ENCODE measurements around the gene SMARCA5.

The SMARCA5 gene

DNA sequence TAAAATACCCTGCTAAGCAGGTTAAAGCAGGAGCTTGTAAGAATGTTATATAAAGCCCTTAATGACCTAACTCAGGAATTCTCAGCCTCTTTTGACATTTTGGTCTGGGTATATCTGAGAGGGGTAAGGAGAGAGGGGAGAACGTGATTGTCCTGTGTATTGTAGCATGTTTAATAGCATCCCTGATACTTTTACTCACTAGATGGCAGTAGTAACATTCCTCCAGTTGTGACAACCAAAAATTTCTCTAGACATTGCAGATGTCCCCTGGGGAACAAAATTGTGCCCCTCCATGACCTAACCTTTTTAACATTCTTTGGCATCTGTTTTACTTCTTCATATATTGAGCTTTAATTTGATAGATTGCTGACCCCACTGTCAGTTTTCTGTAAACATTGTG is 17.9 kb downstream of the SMARCA5 start:
- DNase-seq (ENCODE audit: low spot score) = no peak
- in situ Hi-C loops (cut with MboI; ENCODE audit: low pct_unique_long_range_greater_than_20kb, low sequenced_read_pairs, unreplicated experiment) = no loop called here

DNA sequence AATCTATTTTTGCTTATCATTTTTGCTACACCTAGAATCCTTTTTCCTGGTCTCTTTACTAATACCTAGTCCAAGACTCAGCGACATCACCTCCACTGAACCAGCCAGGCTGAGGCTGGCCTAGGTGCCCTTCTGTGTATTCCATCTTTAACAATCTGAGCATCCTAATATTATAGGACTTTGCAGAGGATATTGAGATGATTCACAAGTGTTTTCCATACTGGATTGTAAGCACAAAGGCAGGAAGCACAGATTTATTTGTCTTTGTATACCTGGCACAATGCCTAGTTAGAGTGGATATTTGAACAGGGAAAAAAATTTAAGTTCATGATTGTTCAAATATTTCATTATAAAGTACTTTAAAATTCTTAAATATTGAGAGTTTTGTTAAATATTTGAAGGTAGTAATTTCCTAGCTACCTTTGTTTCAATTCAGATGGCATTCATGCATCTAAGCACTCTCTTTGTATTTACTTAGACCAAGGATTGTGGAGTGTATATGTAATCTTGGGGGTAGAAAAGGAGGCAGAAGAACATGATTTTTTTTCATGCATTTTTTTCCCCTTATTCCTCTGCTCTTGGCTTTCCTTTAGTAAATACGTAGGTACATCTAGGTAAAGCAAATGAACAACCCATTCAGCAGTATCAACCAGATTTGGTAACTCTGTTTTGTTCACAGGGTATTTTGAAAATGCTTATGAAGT is 18.4 kb downstream of the SMARCA5 start:
- DNase-seq (ENCODE audit: low spot score) = no peak
- in situ Hi-C loops (cut with MboI; ENCODE audit: low pct_unique_long_range_greater_than_20kb, low sequenced_read_pairs, unreplicated experiment) = no loop called here
- TF ChIP-seq, protein P1, sequence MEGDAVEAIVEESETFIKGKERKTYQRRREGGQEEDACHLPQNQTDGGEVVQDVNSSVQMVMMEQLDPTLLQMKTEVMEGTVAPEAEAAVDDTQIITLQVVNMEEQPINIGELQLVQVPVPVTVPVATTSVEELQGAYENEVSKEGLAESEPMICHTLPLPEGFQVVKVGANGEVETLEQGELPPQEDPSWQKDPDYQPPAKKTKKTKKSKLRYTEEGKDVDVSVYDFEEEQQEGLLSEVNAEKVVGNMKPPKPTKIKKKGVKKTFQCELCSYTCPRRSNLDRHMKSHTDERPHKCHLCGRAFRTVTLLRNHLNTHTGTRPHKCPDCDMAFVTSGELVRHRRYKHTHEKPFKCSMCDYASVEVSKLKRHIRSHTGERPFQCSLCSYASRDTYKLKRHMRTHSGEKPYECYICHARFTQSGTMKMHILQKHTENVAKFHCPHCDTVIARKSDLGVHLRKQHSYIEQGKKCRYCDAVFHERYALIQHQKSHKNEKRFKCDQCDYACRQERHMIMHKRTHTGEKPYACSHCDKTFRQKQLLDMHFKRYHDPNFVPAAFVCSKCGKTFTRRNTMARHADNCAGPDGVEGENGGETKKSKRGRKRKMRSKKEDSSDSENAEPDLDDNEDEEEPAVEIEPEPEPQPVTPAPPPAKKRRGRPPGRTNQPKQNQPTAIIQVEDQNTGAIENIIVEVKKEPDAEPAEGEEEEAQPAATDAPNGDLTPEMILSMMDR (IDR thresholded peaks at IDR 0.05; ENCODE audit: extremely low read depth, insufficient read depth, missing control alignments) = no peak

More for the DNA sequence above, 17.9 kb downstream of the SMARCA5 start:
- TF ChIP-seq, protein P1 (IDR thresholded peaks at IDR 0.05; ENCODE audit: extremely low read depth, insufficient read depth, missing control alignments) = peak; percentile 42

- in situ Hi-C loops (cut with MboI; ENCODE audit: low pct_unique_long_range_greater_than_20kb, low sequenced_read_pairs, unreplicated experiment) = no loop called here
- DNase-seq (ENCODE audit: low spot score) = no peak
- TF ChIP-seq, protein P1 (IDR thresholded peaks at IDR 0.05; ENCODE audit: extremely low read depth, insufficient read depth, missing control alignments) = no peak
These were observed 25.6 kb downstream of the SMARCA5 start for GRCh38 chr4:143538979-143539669.

DNA sequence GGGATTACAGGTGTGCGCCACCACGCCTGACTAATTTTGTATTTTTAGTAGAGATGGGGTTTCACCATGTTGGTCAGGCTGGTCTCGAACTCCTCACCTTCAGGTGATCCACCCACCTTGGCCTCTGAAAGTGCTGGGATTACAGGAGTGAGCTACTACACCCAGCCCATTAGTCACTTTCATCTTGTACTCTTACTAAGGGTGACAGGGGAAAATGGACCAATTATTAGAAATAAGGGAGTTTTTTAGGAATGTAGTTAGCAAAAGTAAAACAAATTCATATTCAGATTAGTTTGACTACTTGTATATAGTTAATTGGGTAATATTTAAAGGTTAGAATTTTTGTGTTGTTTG is 26.1 kb downstream of the SMARCA5 start:
- in situ Hi-C loops (cut with MboI; ENCODE audit: low pct_unique_long_range_greater_than_20kb, low sequenced_read_pairs, unreplicated experiment) = no loop called here
- TF ChIP-seq, protein P1 (IDR thresholded peaks at IDR 0.05; ENCODE audit: extremely low read depth, insufficient read depth, missing control alignments) = no peak
- no peak for DNase-seq (ENCODE audit: low spot score)

GRCh38 chr4:143549928-143550327 is 36.4 kb downstream of the SMARCA5 start:
- TF ChIP-seq, protein P1 (IDR thresholded peaks at IDR 0.05; ENCODE audit: extremely low read depth, insufficient read depth, missing control alignments) = no peak
- no peak for DNase-seq (ENCODE audit: low spot score)
- in situ Hi-C loops (cut with MboI; ENCODE audit: low pct_unique_long_range_greater_than_20kb, low sequenced_read_pairs, unreplicated experiment) = loop anchor here (25.0 kb wide), 1 partner anchor 362 kb away; the partner anchor contains the start of gene GYPE

DNA sequence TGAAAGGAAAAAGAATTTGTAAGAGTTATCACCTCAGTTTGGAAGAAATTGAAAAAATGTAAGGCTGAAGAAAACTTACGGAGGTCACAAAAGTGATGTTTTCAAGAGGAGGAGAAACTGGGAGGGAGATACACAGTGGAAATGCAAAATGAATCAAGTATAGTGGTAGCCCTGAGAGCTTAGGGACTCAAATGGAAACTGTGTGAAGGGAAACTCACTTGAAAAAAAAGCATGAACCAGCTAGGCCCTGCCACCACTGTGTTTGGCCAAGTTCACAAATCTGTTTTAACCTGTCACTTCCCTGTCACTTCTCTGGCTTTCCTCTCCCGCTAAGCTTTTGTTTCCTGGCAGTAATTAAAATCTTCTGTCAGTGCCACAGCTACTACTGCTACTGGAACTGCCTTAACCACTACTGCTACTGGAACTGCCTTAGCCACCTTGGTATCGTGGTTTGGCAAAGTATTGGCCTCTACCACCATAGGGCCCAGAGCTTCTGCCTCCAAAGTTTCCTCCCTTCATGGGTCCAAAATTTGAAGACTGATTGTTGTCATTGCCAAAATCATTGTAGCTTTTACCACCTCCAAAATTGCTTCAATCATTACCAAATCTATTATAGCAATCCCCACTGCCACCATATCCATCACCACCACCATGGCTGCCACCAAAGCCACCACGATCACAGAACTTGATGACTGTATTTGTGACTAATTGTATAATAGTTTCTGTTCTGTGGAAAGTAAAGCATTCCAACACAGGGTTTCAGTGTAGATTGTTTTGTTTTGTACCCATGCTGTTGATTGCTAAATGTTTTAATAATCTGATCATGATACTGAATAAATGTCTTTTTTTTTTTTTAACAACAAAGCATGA is 41.5 kb downstream of the SMARCA5 start:
- in situ Hi-C loops (cut with MboI; ENCODE audit: low pct_unique_long_range_greater_than_20kb, low sequenced_read_pairs, unreplicated experiment) = loop anchor here (25.0 kb wide), 1 partner anchor 357 kb away; the partner anchor contains the start of gene GYPE
- TF ChIP-seq, protein P1 (IDR thresholded peaks at IDR 0.05; ENCODE audit: extremely low read depth, insufficient read depth, missing control alignments) = no peak
- peak; percentile 43 for DNase-seq (ENCODE audit: low spot score)

Data from GM13977 (cell line).